K562 (cell line): Measurements from ENCODE around the gene COL9A3. TPM values are rescaled to one million over a fixed set of nuclear protein-coding genes. Genes with fewer than 3 reads are reported as not detected.

Experiments used
- E2F8 ChIP-seq: fragments of 450-650 bp; IDR thresholded peaks from 2 replicates; pipeline ENCODE4 v1.7.1; 2018; ENCODE audit warnings: mild to moderate bottlenecking, low read depth; ENCODE audit not compliant: partially characterized antibody
- ERF ChIP-seq: fragments of 450-650 bp; formaldehyde crosslinking; IDR thresholded peaks from 2 replicates; pipeline ENCODE4 v1.4.0; 2020; ENCODE audit warnings: mild to moderate bottlenecking, mixed read lengths
- FOXK1 ChIP-seq: sonication (generic); formaldehyde crosslinking; IDR thresholded peaks from 2 replicates; pipeline ENCODE4 v1.8.0; 2022; ENCODE audit warnings: missing genetic modification reagents, mild to moderate bottlenecking, borderline replicate concordance
- HIVEP1 ChIP-seq: fragments of 250-450 bp; sonication (Bioruptor Pico); IDR thresholded peaks from 2 replicates; pipeline ENCODE4 v1.4.0; 2020; ENCODE audit warnings: mild to moderate bottlenecking
- KAT8 ChIP-seq: fragments of 450-650 bp; IDR thresholded peaks from 2 replicates; pipeline ENCODE4 v1.6.1; 2016; ENCODE audit warnings: low read depth, mild to moderate bottlenecking
- MCM5 ChIP-seq: fragments of 450-650 bp; IDR thresholded peaks from 2 replicates; pipeline ENCODE4 v1.6.1; 2016; ENCODE audit warnings: low read depth
- NFXL1 ChIP-seq: fragments of 450-650 bp; formaldehyde crosslinking; IDR thresholded peaks from 2 replicates; pipeline ENCODE4 v1.4.0; 2021; ENCODE audit warnings: mild to moderate bottlenecking
- NR1H2 ChIP-seq: sonication (generic); formaldehyde crosslinking; IDR thresholded peaks from 2 replicates; pipeline ENCODE4 v1.4.0; 2020; ENCODE audit warnings: mild to moderate bottlenecking, missing genetic modification reagents
- PCBP1 ChIP-seq: fragments of 200-400 bp; formaldehyde crosslinking; IDR thresholded peaks from 2 replicates; pipeline ENCODE4 v1.6.1; 2018; ENCODE audit warnings: mild to moderate bottlenecking, low read depth, low read length; ENCODE audit not compliant: poor library complexity, severe bottlenecking
- PRPF4 ChIP-seq: fragments of 200-400 bp; formaldehyde crosslinking; IDR thresholded peaks from one replicate; pipeline ENCODE4 v1.6.1; 2017; ENCODE audit warnings: low read length, low read depth, mild to moderate bottlenecking; ENCODE audit not compliant: insufficient read depth, poor library complexity, severe bottlenecking
- SPI1 ChIP-seq: IDR thresholded peaks from 2 replicates; pipeline ENCODE4 v1.6.1; 2011; ENCODE audit warnings: low read depth, low read length, control low read depth, borderline replicate concordance
- U2AF1 ChIP-seq: fragments of 200-400 bp; formaldehyde crosslinking; optimal IDR thresholded peaks from 2 replicates; pipeline ENCODE3; 2017; ENCODE audit warnings: mild to moderate bottlenecking, low read depth, low read length, moderate library complexity
- ZC3H11A ChIP-seq: IDR thresholded peaks from 2 replicates; pipeline ENCODE4 v1.6.1; 2012; ENCODE audit warnings: low read depth, low read length, improper control_type of control experiment
- ZNF239 ChIP-seq: fragments of 250-450 bp; sonication (Bioruptor Pico); IDR thresholded peaks from 2 replicates; pipeline ENCODE4 v1.4.0; 2020; ENCODE audit warnings: mild to moderate bottlenecking
- ZNF507 ChIP-seq: conservative IDR thresholded peaks from 2 replicates; pipeline ENCODE4 v1.6.1; 2017; ENCODE audit warnings: missing genetic modification characterization, missing compliant biosample characterization
- ZNF707 ChIP-seq: fragments of 250-450 bp; sonication (Bioruptor Pico); conservative IDR thresholded peaks from 2 replicates; pipeline ENCODE4 v1.8.0; 2022; ENCODE audit warnings: inconsistent platforms, mild to moderate bottlenecking, moderate library complexity
- polyA plus RNA-seq, 8 experiments: library from polyadenylated mRNA; depleted of rRNA in 4 of 8; stranded (reverse) in 5 of 8; unstranded in 3 of 8; fragments of >200 nt; fragmentation: Nextera tagmentation in 2 of 8; fragmentation: Illumina TruSeq in 1 of 8; extraction: Ambion mirVana in 2 of 8; extraction: Trizol in 1 of 8; gene quantifications; 2 replicates each; pipeline versions ENCODE4 v1.2.1 to v1.2.3, GENCODE V29; 2011 to 2014; ENCODE audit warnings: inconsistent platforms in 1 of 8, missing spikeins in 1 of 8
- total RNA-seq, 7 experiments: library from RNA; depleted of rRNA in 6 of 7; stranded (reverse); fragments of >200 nt in 6 of 7; fragmentation: Illumina TruSeq in 2 of 7; extraction: Trizol in 2 of 7; gene quantifications; 2 replicates each; pipeline versions ENCODE4 v1.2.1 to v1.2.3, GENCODE V29; 2011 to 2021; ENCODE audit warnings: low replicate concordance in 1 of 7
- TF ChIP-seq, protein P1 (sequence below): fragments of 250-450 bp; sonication (Bioruptor Pico); IDR thresholded peaks from 2 replicates; pipeline ENCODE4 v1.5.0; 2021; ENCODE audit warnings: mild to moderate bottlenecking, borderline replicate concordance
- TF ChIP-seq, protein P2 (sequence below): fragments of 450-650 bp; formaldehyde crosslinking; conservative IDR thresholded peaks from 2 replicates; pipeline ENCODE4 v1.4.0; 2022; ENCODE audit warnings: mild to moderate bottlenecking, missing genetic modification characterization

The COL9A3 gene
- total and polyA plus RNA-seq, 9 of the 15 experiments (the other 6 are each of a cell fraction or from before 2014, with no cell fraction given), result 0.14 to 3.6 (median 0.88) TPM; not detected in 1

- TF ChIP-seq, protein P1, sequence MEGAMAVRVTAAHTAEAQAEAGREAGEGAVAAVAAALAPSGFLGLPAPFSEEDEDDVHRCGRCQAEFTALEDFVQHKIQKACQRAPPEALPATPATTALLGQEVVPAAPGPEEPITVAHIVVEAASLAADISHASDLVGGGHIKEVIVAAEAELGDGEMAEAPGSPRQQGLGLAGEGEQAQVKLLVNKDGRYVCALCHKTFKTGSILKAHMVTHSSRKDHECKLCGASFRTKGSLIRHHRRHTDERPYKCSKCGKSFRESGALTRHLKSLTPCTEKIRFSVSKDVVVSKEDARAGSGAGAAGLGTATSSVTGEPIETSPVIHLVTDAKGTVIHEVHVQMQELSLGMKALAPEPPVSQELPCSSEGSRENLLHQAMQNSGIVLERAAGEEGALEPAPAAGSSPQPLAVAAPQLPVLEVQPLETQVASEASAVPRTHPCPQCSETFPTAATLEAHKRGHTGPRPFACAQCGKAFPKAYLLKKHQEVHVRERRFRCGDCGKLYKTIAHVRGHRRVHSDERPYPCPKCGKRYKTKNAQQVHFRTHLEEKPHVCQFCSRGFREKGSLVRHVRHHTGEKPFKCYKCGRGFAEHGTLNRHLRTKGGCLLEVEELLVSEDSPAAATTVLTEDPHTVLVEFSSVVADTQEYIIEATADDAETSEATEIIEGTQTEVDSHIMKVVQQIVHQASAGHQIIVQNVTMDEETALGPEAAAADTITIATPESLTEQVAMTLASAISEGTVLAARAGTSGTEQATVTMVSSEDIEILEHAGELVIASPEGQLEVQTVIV, result no peak
- TF ChIP-seq ZC3H11A, result no peak
- TF ChIP-seq PRPF4, result no peak
- TF ChIP-seq ZNF507 (tag), result no peak
- no peak for TF ChIP-seq MCM5
- TF ChIP-seq U2AF1, result no peak
- TF ChIP-seq E2F8, result peak; percentile 77
- no peak for TF ChIP-seq ZNF707 (CRISPR knock-in tag)
- TF ChIP-seq ZNF239 (CRISPR knock-in tag), result no peak
- TF ChIP-seq SPI1, result 0 out of 2 replicates have a peak, but pooled peaks have one; percentile 4
- no peak for TF ChIP-seq FOXK1
- no peak; the same call in 1 of the 2 replicates for TF ChIP-seq ERF (CRISPR knock-in tag)
- no peak for TF ChIP-seq HIVEP1
- TF ChIP-seq PCBP1, result no peak
- TF ChIP-seq KAT8, result no peak
- no peak for TF ChIP-seq NFXL1
- TF ChIP-seq, protein P2, sequence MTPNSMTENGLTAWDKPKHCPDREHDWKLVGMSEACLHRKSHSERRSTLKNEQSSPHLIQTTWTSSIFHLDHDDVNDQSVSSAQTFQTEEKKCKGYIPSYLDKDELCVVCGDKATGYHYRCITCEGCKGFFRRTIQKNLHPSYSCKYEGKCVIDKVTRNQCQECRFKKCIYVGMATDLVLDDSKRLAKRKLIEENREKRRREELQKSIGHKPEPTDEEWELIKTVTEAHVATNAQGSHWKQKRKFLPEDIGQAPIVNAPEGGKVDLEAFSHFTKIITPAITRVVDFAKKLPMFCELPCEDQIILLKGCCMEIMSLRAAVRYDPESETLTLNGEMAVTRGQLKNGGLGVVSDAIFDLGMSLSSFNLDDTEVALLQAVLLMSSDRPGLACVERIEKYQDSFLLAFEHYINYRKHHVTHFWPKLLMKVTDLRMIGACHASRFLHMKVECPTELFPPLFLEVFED (CRISPR knock-in tag), result peak; percentile 96
- TF ChIP-seq NR1H2 (CRISPR knock-in tag), result no peak
These were observed 39.9 kb upstream of the COL9A3 start (continued) for GRCh38 chr20:62776692-62777527.
